K562 (cell line): ENCODE data around the gene PIAS3. TPM values are rescaled to one million over a fixed set of nuclear protein-coding genes. Genes with fewer than 3 reads are reported as not detected.

Experiments used
- E2F1 ChIP-seq: sonication (generic); formaldehyde crosslinking; IDR thresholded peaks from 2 replicates; pipeline ENCODE4 v1.8.1; 2023; ENCODE audit warnings: mild to moderate bottlenecking, missing genetic modification reagents, moderate library complexity
- HES1 ChIP-seq: fragments of 450-650 bp; IDR thresholded peaks from 2 replicates; pipeline ENCODE4 v1.6.1; 2016; ENCODE audit warnings: low read depth, mild to moderate bottlenecking, moderate library complexity
- KHSRP ChIP-seq: fragments of 450-650 bp; IDR thresholded peaks from 2 replicates; pipeline ENCODE4 v1.6.1; 2017
- MGA ChIP-seq: fragments of 450-650 bp; IDR thresholded peaks from 2 replicates; pipeline ENCODE4 v1.6.1; 2016; ENCODE audit warnings: mild to moderate bottlenecking, moderate library complexity
- RB1 ChIP-seq: fragments of 450-650 bp; IDR thresholded peaks from 2 replicates; pipeline ENCODE4 v1.6.1; 2017; ENCODE audit warnings: low read depth, mild to moderate bottlenecking
- ZBTB49 ChIP-seq: sonication (generic); formaldehyde crosslinking; IDR thresholded peaks from 2 replicates; pipeline ENCODE4 v1.8.0; 2022; ENCODE audit warnings: missing genetic modification reagents, mild to moderate bottlenecking, borderline replicate concordance
- ZNF347 ChIP-seq: fragments of 450-650 bp; formaldehyde crosslinking; IDR thresholded peaks from 2 replicates; pipeline ENCODE4 v1.4.0; 2020; ENCODE audit warnings: low read depth, mild to moderate bottlenecking, moderate library complexity
- polyA plus RNA-seq, 8 experiments: library from polyadenylated mRNA; depleted of rRNA in 4 of 8; stranded (reverse) in 5 of 8; unstranded in 3 of 8; fragments of >200 nt; fragmentation: Nextera tagmentation in 2 of 8; fragmentation: Illumina TruSeq in 1 of 8; extraction: Ambion mirVana in 2 of 8; extraction: Trizol in 1 of 8; gene quantifications; 2 replicates each; pipeline versions ENCODE4 v1.2.1 to v1.2.3, GENCODE V29; 2011 to 2014; ENCODE audit warnings: inconsistent platforms in 1 of 8, missing spikeins in 1 of 8
- total RNA-seq, 7 experiments: library from RNA; depleted of rRNA in 6 of 7; stranded (reverse); fragments of >200 nt in 6 of 7; fragmentation: Illumina TruSeq in 2 of 7; extraction: Trizol in 2 of 7; gene quantifications; 2 replicates each; pipeline versions ENCODE4 v1.2.1 to v1.2.3, GENCODE V29; 2011 to 2021; ENCODE audit warnings: low replicate concordance in 1 of 7

The PIAS3 gene
- total and polyA plus RNA-seq, 9 of the 15 experiments (the other 6 are each of a cell fraction or from before 2014, with no cell fraction given): 1.1 to 25.6 (median 7.9) TPM

GRCh38 chr1:145884675-145885074 is 25.8 kb upstream of the PIAS3 start (continued):
- TF ChIP-seq MGA (no peak), KHSRP (no peak), HES1 (no peak), E2F1 (CRISPR knock-in tag) (no peak), ZNF347 (CRISPR knock-in tag) (no peak), ZBTB49 (CRISPR knock-in tag) (no peak), RB1 (no peak)
